Left renal cortex interstitium (tissue), 4 donors: ENCODE data around the gene PRKG1. TPM values are rescaled to one million over a fixed set of nuclear protein-coding genes. Genes with fewer than 3 reads are reported as not detected.

Experiments used
- DNase-seq, 4 donors: peaks; one replicate each; pipeline ENCODE4 v3.0.0-alpha.2; 2013; ENCODE audit warnings: low read depth in 4 of 4, low spot score in 2 of 4, missing footprints in 1 of 4
- polyA plus RNA-seq, 4 donors: library from polyadenylated mRNA; unstranded; fragments of 120-200 nt; gene quantifications; one replicate each; pipeline ENCODE4 v1.2.1, GENCODE V29; 2013; ENCODE audit not compliant: insufficient read length in 4 of 4

The PRKG1 gene
- polyA plus RNA-seq = 10 to 100 TPM; 12.3 to 14.3 (median 13.4) TPM

- DNase-seq = peak; percentile 60 to 72 (median 66)
These were observed at the start of gene PRKG1 for GRCh38 chr10:51074238-51075028. Gene PRKG1 (plus strand): TSS chr10:51074487.

- DNase-seq = no peak
These were observed 45.9 kb upstream of the PRKG1 start for GRCh38 chr10:51028420-51028819.

- no peak for DNase-seq
These were observed 45.1 kb upstream of the PRKG1 start for GRCh38 chr10:51029172-51029641.

DNA sequence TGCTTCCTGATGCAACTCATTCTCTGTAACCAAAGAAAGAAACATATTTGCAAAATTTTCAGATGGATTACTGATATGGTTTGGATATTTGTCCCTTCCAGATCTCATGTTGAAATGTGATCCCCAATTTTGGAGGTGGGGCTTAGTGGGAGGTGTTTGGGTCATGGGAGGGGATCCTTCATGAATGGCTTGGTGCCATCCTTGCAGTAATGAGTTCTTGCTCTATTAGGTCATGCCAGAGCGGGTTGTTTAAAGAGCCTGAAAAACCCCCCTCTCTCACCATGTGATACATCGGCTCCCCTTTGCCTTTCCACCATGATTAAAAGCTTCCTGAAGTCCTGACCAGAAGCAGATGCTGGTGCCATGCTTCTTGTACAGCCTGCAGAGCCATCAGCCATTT, 43.8 kb upstream of the PRKG1 start:
- no peak for DNase-seq

GRCh38 chr10:51031950-51032349, 42.3 kb upstream of the PRKG1 start:
- no peak for DNase-seq

- no peak for DNase-seq
These were observed 39.5 kb upstream of the PRKG1 start for GRCh38 chr10:51034769-51035168.

- no peak for DNase-seq
These were observed 38.9 kb upstream of the PRKG1 start for GRCh38 chr10:51035344-51035743.

- DNase-seq = no peak
These were observed 28.4 kb upstream of the PRKG1 start for GRCh38 chr10:51045871-51046270.

DNA sequence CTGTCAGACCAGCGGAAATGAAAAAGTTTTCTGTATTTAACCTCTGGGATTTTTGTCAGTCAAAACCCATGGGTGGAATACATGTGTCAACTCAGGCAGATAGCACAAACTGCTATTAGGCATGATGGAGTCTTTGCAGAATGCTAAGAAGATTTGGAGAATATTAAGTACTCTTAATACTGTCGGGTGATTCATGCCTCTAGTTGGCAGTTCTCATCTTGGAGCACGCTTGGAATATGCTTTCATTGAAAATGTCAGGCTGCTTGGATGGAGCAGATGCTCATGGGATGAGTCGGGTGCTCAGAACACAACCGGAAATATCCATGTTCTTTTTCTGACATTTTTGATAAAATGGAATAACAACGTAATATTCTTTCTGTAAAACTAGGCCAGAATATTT, 27.6 kb upstream of the PRKG1 start:
- no peak for DNase-seq

- DNase-seq = no peak
These were observed 26.4 kb upstream of the PRKG1 start for GRCh38 chr10:51047857-51048256.

- no peak for DNase-seq
These were observed 25.5 kb upstream of the PRKG1 start for GRCh38 chr10:51048792-51049191.

- DNase-seq = no peak
These were observed 22.1 kb upstream of the PRKG1 start for GRCh38 chr10:51052163-51052562.

DNA sequence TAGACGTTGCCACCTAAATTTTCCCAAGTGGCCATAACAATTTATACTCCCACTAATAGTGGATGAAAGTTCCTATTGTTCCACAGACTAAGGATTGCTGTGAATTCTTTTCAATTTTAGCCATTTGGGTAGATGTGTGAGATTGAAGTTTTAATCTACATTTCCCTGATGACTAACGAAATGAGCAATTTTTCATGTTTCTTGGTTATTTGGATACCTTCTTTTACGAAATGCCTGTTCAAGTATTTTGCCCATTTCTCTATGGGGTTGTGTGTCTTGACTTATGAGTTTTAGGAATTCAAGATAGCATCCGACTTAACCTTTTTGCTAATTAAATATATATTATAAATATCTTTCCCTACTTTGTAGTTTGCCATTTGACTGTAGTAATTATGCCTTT, 16.4 kb upstream of the PRKG1 start:
- no peak for DNase-seq

DNA sequence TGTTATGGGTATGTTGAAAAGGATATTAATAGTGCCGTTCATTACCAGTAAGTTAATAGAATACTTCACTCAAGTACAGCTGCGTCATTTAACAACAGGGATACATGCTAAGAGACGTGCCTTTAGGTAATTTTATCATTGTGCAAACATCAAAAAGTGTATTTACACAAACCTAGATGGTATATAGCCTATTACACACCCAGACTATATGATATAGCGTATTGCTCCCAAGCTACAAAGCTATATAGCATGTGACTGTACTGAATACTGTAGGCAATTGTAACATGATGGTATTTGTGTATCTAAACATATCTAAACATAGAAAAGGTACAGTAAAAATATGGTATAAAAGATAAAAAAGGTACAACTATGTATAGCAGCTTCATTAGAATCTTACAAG, 11.1 kb upstream of the PRKG1 start:
- no peak for DNase-seq

DNA sequence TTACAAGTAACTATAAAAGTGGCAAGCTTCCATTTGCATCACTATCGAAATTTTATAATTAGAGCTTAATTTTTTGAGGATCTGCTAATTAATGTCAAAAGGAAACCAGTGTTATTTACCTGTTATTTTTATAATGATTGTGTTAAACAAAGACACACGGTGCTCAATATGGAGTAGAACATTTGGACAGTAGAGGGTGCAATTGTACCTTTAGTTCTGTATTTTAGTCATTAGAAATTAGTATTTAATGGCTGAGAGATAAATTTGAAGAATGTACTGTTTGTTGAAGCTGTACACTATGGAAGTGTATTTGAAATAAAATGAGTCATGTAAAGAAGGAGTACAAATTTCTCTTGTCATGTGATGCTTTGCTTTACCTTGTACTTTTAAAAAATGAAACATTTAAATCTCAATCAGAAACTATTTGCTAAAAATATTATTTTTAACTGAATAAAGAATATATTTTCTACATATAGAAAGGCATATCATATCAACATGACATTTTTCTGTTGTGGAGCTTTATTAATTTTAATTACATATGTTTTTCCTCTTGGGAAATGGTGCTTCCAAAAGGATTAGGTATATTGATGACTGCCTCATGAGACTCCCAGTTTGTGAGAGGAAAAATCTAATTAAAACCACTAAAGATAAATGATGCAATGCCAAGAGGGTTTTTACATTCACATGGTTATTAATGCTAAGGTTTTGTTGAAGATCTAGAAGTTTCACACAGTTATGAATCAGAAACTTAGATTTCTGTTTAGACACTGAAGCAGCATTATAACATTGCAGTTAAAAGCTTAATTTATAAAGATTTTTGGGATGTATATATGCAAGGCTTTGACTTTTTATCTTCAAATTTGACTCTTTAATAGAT, 10.4 kb upstream of the PRKG1 start:
- no peak for DNase-seq

DNA sequence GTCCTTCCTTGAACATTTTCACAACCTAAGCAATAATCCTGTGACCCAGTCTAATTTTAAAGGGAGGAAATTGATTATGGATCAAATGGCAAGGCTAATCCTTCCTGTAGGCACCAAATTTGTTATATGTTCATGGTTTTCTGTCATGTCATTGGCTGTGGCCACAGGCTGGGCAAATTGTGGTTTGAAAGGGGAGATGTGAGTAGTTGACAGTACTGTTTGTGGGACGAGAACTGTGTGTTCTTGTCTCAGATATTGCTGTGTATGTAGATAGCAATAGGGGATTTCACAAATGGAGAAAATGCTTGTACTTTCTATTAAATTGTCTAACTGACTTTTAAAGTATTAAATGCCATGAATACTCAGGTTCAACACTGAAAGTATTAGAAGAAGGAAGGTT, 8.1 kb upstream of the PRKG1 start:
- DNase-seq = no peak

GRCh38 chr10:51072210-51072609, 2.1 kb upstream of the PRKG1 start:
- no peak for DNase-seq

DNA sequence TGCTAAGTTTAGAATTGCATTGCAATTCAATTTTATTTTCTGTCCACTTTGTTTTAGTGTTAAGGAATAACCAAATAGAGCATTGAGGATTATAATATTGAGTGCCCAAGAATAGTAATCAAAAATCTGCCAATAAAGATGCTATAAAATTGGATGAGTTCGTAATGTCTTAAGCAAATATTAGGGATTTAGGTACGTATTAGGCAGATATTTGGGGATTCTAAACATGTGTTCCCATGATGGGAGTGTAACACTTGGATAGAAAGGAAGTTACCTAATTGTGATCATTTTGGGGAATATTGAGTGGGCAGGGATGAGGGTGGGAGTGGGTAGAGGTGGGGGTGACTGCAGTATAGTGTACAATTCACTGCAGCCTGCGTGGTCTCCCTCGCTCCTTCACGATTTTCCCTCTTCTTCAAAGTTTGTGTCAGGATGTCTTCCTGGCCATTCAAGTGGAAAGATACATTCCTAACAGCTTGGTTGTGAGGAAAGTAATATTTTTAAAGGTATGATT, 1.3 kb upstream of the PRKG1 start:
- DNase-seq = no peak

- DNase-seq = no peak
These were observed 642 bp upstream of the PRKG1 start for GRCh38 chr10:51073453-51074237.

DNA sequence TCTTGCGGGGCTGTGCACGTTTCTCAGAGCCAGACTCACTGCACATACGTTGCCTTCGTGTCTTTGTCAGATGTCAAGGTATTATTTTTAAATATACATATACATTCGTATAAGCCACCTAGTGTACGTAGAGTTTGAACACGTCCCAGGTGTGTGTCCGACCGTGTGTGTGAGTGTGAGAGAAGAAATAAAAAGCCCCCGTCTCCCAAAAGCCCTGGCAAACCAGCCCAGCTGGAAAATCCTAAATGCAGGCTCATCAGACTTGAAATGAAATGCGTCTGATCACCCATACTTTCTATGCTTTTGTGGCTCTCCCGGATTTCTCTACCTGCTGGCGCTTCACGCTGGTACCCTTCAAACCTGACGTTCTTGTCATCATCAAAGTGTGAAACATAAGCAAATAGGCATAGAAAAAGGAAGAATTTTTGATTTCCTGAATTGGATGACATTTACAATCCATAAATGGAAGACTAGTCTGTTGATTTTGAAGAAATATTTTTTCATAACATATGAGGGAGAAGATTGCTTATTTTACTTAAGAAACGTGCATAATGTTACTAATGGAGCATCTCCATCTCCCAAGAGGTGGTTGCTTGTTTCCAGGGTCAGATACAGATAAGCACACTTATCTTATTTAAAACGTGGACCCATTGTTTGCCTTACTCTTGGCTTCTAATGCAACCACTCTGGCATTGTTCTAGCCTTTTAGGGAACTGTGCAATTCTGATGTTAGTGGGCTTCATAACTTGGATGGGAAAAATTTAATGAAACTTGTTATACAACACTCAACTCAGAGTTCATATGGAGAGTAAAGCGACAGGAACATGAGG, 971 bp downstream of the PRKG1 start:
- no peak for DNase-seq
